ENCODE results near the gene ZNF277.

ZNF277 gene

GRCh38 chr7:112279042-112279441 lies 72.5 kb downstream of the ZNF277 start:
- H3K36me3 ChIP-seq (ENCODE audit: control insufficient read depth, insufficient read depth, low read length) = no peaks in the 10 kb centered on the region

GRCh38 chr7:112280267-112280666 lies 73.8 kb downstream of the ZNF277 start:
- no peak overlapping the region for H3K27ac ChIP-seq (ENCODE audit: low read depth, low read length)
- H3K4me3 ChIP-seq (ENCODE audit: low read depth, low read length) = no peak overlapping the region
- no peaks in the 10 kb centered on the region for H3K9me3 ChIP-seq (ENCODE audit: control insufficient read depth, insufficient read depth, low read length)
- no peaks in the 10 kb centered on the region for H3K36me3 ChIP-seq (ENCODE audit: control insufficient read depth, insufficient read depth, low read length)
- H3K9ac ChIP-seq (ENCODE audit: low read depth, low read length) = no peak overlapping the region
- H3K4me1 ChIP-seq (ENCODE audit: control insufficient read depth, insufficient read depth, low read length) = no peaks in the 10 kb centered on the region; the same call in 1 of the 2 replicates
- no peaks in the 10 kb centered on the region for H3K27me3 ChIP-seq (ENCODE audit: control insufficient read depth, insufficient read depth, low read length)

More at GRCh38 chr7:112279042-112279441, 72.5 kb downstream of the ZNF277 start:
- Histone ChIP-seq H3K4me1 (ENCODE audit: control insufficient read depth, insufficient read depth, low read length) (no peaks in the 10 kb centered on the region; the same call in 1 of the 2 replicates), H3K9ac (ENCODE audit: low read depth, low read length) (no peak overlapping the region), H3K9me3 (ENCODE audit: control insufficient read depth, insufficient read depth, low read length) (no peaks in the 10 kb centered on the region), H3K27me3 (ENCODE audit: control insufficient read depth, insufficient read depth, low read length) (no peaks in the 10 kb centered on the region), H3K27ac (ENCODE audit: low read depth, low read length) (no peak overlapping the region), H3K4me3 (ENCODE audit: low read depth, low read length) (no peak overlapping the region)

GRCh38 chr7:112282476-112283188 lies 76.1 kb downstream of the ZNF277 start:
- Histone ChIP-seq H3K4me1 (ENCODE audit: control insufficient read depth, insufficient read depth, low read length) (peaks cover 10% of the 10 kb centered on the region), H3K9ac (ENCODE audit: low read depth, low read length) (no peak overlapping the region), H3K9me3 (ENCODE audit: control insufficient read depth, insufficient read depth, low read length) (no peaks in the 10 kb centered on the region), H3K27me3 (ENCODE audit: control insufficient read depth, insufficient read depth, low read length) (no peaks in the 10 kb centered on the region), H3K4me3 (ENCODE audit: low read depth, low read length) (no peak overlapping the region), H3K27ac (ENCODE audit: low read depth, low read length) (no peak overlapping the region), H3K36me3 (ENCODE audit: control insufficient read depth, insufficient read depth, low read length) (no peaks in the 10 kb centered on the region)

- Histone ChIP-seq H3K27ac (ENCODE audit: low read depth, low read length) (no peak overlapping the region), H3K4me3 (ENCODE audit: low read depth, low read length) (no peak overlapping the region), H3K9me3 (ENCODE audit: control insufficient read depth, insufficient read depth, low read length) (no peaks in the 10 kb centered on the region), H3K4me1 (ENCODE audit: control insufficient read depth, insufficient read depth, low read length) (peaks cover 10% of the 10 kb centered on the region), H3K27me3 (ENCODE audit: control insufficient read depth, insufficient read depth, low read length) (no peaks in the 10 kb centered on the region), H3K36me3 (ENCODE audit: control insufficient read depth, insufficient read depth, low read length) (no peaks in the 10 kb centered on the region), H3K9ac (ENCODE audit: low read depth, low read length) (no peak overlapping the region)
Measured at GRCh38 chr7:112283382-112283910, 77.0 kb downstream of the ZNF277 start.

DNA sequence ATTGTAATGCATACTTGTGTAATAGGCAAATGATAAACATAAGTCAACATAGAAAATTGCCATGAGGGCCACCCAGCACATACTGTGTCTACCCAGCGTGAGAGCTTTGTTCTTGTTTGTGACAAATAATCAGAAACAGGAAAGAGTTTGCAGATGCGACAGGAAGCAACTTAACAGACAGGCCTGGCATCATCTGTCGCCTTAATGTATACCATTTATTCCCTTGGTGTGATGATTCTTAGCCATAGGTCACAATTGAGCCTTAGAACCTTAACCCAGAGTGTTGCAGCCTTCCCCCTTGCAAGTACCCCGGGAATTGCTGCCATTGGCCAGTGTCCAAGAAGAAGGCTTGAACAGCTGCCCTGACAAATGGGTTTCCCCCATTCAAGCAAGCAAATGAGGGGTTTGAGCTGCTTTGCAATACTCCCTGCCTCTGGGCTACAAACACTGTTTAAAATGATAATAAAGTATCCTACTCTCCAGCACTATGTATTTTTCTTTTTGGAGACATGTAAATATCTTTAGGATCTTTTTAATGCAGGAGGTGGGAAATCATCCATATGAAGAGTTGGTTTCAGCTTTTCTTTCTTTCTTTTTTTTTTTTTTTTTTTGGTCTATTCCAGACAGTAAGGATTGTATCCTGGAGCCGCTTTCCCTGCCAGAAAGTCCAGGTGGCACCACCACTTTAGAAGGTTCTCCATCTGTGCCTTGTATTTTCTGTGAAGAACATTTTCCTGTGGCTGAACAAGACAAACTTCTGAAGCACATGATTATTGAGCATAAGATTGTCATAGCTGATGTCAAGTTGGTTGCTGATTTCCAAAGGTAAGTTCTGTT lies 80.0 kb downstream of the ZNF277 start:
- no peak overlapping the region for H3K27ac ChIP-seq (ENCODE audit: low read depth, low read length)
- H3K4me3 ChIP-seq (ENCODE audit: low read depth, low read length) = no peak overlapping the region
- H3K27me3 ChIP-seq (ENCODE audit: control insufficient read depth, insufficient read depth, low read length) = no peaks in the 10 kb centered on the region
- no peak overlapping the region for H3K9ac ChIP-seq (ENCODE audit: low read depth, low read length)
- no peaks in the 10 kb centered on the region for H3K9me3 ChIP-seq (ENCODE audit: control insufficient read depth, insufficient read depth, low read length)
- no peaks in the 10 kb centered on the region for H3K36me3 ChIP-seq (ENCODE audit: control insufficient read depth, insufficient read depth, low read length)
- peaks cover 10% of the 10 kb centered on the region for H3K4me1 ChIP-seq (ENCODE audit: control insufficient read depth, insufficient read depth, low read length)

DNA sequence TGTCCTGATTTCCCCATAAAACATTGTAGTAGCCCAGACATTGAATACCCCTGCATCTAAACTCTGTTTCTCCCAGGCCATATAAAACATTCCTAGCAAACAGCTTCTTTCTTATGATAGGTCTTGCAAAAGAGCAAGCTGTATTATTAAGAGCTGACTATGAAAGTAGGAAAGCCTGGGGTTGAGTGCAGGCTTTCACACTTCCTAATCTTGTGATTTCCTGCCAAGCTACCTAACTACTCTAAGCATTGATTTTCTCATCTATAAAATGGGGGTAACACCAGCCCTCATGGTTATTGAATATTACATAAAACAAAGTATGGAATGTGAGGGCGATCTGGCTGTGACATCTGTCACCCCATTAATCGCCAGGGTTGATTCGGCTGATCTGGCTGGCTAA lies 81.8 kb downstream of the ZNF277 start:
- H3K9me3 ChIP-seq (ENCODE audit: control insufficient read depth, insufficient read depth, low read length) = no peaks in the 10 kb centered on the region
- no peaks in the 10 kb centered on the region for H3K36me3 ChIP-seq (ENCODE audit: control insufficient read depth, insufficient read depth, low read length)
- no peak overlapping the region for H3K27ac ChIP-seq (ENCODE audit: low read depth, low read length)
- H3K4me3 ChIP-seq (ENCODE audit: low read depth, low read length) = no peak overlapping the region
- no peaks in the 10 kb centered on the region for H3K27me3 ChIP-seq (ENCODE audit: control insufficient read depth, insufficient read depth, low read length)
- peaks cover 13% of the 10 kb centered on the region for H3K4me1 ChIP-seq (ENCODE audit: control insufficient read depth, insufficient read depth, low read length)
- no peak overlapping the region for H3K9ac ChIP-seq (ENCODE audit: low read depth, low read length)

DNA sequence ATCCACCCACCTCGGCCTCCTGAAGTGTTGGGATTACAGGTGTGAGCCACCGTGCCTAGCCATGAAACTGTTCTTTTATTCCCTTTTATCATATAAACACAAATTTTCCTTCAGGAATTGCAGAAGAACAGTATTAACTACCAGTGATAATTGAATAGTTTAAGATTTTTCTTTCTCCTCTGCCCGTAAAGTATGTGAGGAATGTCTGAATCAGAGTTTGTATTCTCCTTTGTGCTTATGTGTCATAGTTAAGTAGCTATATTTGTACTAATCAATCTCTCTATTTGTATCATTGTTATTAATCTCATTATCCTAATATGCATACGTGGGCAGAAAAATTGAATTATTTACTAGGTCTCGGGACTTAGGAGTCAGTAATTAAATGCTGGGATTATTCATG lies 83.6 kb downstream of the ZNF277 start:
- Histone ChIP-seq H3K4me3 (ENCODE audit: low read depth, low read length) (no peak overlapping the region), H3K9ac (ENCODE audit: low read depth, low read length) (no peak overlapping the region), H3K27me3 (ENCODE audit: control insufficient read depth, insufficient read depth, low read length) (no peaks in the 10 kb centered on the region), H3K27ac (ENCODE audit: low read depth, low read length) (no peak overlapping the region), H3K9me3 (ENCODE audit: control insufficient read depth, insufficient read depth, low read length) (no peaks in the 10 kb centered on the region), H3K4me1 (ENCODE audit: control insufficient read depth, insufficient read depth, low read length) (peaks cover 13% of the 10 kb centered on the region), H3K36me3 (ENCODE audit: control insufficient read depth, insufficient read depth, low read length) (no peaks in the 10 kb centered on the region)

DNA sequence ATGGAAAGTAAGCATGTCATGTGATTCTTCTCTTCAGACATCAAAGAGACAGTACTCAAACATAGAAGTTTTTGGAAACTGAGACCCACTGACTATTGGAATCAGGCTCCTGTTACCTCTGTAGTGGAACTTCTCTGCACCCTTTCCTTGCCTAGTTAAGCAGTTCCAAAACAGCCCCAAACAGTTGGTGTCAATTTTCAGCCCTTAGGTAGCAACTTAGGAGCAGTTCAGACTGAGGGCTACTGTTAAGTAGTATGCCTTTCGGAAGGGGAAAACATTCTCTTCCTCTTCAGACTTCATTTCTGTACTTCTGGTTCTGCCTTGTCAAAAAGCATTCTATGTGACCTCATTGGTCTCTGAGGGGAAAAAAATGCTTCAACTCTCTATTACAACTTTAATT lies 85.7 kb downstream of the ZNF277 start:
- no peaks in the 10 kb centered on the region for H3K9me3 ChIP-seq (ENCODE audit: control insufficient read depth, insufficient read depth, low read length)

DNA sequence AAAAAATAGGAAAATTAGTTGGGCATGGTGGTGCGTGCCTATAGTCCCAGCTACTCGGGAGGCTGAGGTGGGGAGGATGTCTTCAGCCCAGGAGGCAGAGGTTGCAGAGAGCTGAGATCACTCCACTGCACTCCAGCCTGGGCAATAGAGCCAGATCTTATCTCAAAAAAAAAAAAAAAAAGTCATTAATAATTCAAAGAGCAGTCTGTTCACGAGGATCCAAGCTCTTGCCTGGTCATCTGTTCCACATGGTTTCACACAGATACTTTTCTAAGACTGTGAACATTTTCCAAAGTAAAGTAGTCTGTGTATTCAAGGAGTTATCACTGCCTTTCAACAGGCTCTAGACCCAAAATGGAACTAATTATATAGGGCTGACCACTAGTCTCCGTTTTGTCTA lies 86.9 kb downstream of the ZNF277 start:
- Histone ChIP-seq H3K36me3 (ENCODE audit: control insufficient read depth, insufficient read depth, low read length) (peaks cover 9% of the 10 kb centered on the region; the same call in 1 of the 2 replicates), H3K9ac (ENCODE audit: low read depth, low read length) (no peak overlapping the region), H3K27ac (ENCODE audit: low read depth, low read length) (no peak overlapping the region), H3K27me3 (ENCODE audit: control insufficient read depth, insufficient read depth, low read length) (no peaks in the 10 kb centered on the region), H3K9me3 (ENCODE audit: control insufficient read depth, insufficient read depth, low read length) (no peaks in the 10 kb centered on the region), H3K4me1 (ENCODE audit: control insufficient read depth, insufficient read depth, low read length) (0 out of 2 replicates have a peak, but pooled peaks cover 3% of the 10 kb centered on the region), H3K4me3 (ENCODE audit: low read depth, low read length) (no peak overlapping the region)

More for the DNA sequence above, 85.7 kb downstream of the ZNF277 start:
- peaks cover under 1% of the 10 kb centered on the region; the same call in 1 of the 2 replicates for H3K36me3 ChIP-seq (ENCODE audit: control insufficient read depth, insufficient read depth, low read length)
- H3K27me3 ChIP-seq (ENCODE audit: control insufficient read depth, insufficient read depth, low read length) = no peaks in the 10 kb centered on the region
- no peak overlapping the region for H3K9ac ChIP-seq (ENCODE audit: low read depth, low read length)
- H3K4me1 ChIP-seq (ENCODE audit: control insufficient read depth, insufficient read depth, low read length) = 0 out of 2 replicates have a peak, but pooled peaks cover 3% of the 10 kb centered on the region
- no peak overlapping the region for H3K4me3 ChIP-seq (ENCODE audit: low read depth, low read length)
- H3K27ac ChIP-seq (ENCODE audit: low read depth, low read length) = no peak overlapping the region

GRCh38 chr7:112296432-112296831 lies 89.9 kb downstream of the ZNF277 start:
- H3K9ac ChIP-seq (ENCODE audit: low read depth, low read length) = no peak overlapping the region
- H3K27ac ChIP-seq (ENCODE audit: low read depth, low read length) = no peak overlapping the region
- H3K4me3 ChIP-seq (ENCODE audit: low read depth, low read length) = no peak overlapping the region
- 0 out of 2 replicates have a peak, but pooled peaks cover 3% of the 10 kb centered on the region for H3K4me1 ChIP-seq (ENCODE audit: control insufficient read depth, insufficient read depth, low read length)
- no peaks in the 10 kb centered on the region for H3K9me3 ChIP-seq (ENCODE audit: control insufficient read depth, insufficient read depth, low read length)
- peaks cover 9% of the 10 kb centered on the region; the same call in 1 of the 2 replicates for H3K36me3 ChIP-seq (ENCODE audit: control insufficient read depth, insufficient read depth, low read length)
- no peaks in the 10 kb centered on the region for H3K27me3 ChIP-seq (ENCODE audit: control insufficient read depth, insufficient read depth, low read length)

DNA sequence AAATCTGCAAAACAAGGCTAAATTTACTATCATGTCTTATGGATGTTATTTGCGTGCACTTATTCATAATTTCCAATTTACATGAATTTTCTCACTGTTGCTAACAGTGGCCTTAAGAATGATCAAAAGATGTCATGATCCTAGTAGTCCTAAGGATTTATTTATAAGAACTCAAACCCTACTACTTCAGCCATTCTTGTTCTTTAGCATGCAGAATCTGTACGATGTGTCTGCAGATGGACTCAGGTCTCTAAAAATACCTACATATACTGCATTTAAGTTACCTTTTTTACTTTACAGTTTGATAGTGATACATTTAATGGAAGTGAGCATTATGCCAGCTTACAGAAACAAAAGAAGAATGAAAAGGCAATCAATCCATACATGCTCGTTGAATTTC lies 91.2 kb downstream of the ZNF277 start:
- no peak overlapping the region for H3K4me3 ChIP-seq (ENCODE audit: low read depth, low read length)
- no peaks in the 10 kb centered on the region for H3K4me1 ChIP-seq (ENCODE audit: control insufficient read depth, insufficient read depth, low read length)
- no peak overlapping the region for H3K27ac ChIP-seq (ENCODE audit: low read depth, low read length)
- H3K9ac ChIP-seq (ENCODE audit: low read depth, low read length) = no peak overlapping the region
- H3K36me3 ChIP-seq (ENCODE audit: control insufficient read depth, insufficient read depth, low read length) = peaks cover 9% of the 10 kb centered on the region; the same call in 1 of the 2 replicates
- H3K9me3 ChIP-seq (ENCODE audit: control insufficient read depth, insufficient read depth, low read length) = no peaks in the 10 kb centered on the region
- H3K27me3 ChIP-seq (ENCODE audit: control insufficient read depth, insufficient read depth, low read length) = no peaks in the 10 kb centered on the region

Measured in HUES48 (cell line).